Measurements from ENCODE around the gene TNC.
A peak's percentile ranks its signal among the peaks of the same experiment; 100 is the strongest.
"Not testable (repeated sequence)": the region's sequence is repeated elsewhere in the genome, so short reads cannot be mapped to it uniquely, and the experiment has no call there.

TNC gene

GRCh38 chr9:115135821-115136778, 18.1 kb upstream of the TNC start:
- no peak for DNase-seq

DNA sequence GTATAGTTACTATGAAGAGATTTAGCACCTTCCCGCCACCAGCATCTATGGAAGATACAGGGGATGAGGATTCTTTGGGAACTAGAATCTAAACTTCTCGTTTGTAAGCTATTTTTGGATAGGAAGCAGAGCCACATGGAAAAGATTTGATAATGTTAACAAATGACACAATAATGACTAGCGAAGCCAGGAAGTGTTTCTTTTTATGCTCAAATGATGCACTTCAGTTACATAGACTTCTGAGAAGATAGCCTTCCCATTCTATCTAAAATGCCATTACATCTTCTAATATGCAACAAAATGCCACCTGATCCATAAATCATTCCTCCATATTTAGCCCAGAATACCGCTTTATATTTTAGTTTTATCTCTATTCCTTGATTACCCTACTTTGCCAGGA, 17.0 kb upstream of the TNC start:
- no peak for DNase-seq

DNA sequence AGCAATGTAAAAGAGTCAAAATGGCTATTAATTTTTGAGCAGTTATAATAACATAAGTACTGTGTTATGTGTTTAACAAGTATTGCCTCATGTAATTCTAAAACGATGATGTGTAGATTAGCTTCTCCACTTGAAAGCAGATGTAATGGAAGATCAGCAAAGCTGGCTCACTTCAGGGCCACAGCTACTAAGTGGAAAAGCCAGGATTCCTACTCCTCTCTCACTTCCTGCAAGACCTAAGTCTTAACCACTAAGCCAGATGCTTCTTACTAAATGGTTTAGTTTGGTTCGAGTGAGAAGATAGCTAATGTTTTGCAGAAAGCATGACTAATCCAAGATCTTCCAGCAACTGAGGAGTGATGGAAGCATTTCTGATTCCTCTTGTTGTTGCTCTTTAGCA, 15.7 kb upstream of the TNC start:
- DNase-seq = no peak

GRCh38 chr9:115132648-115133047, 14.7 kb upstream of the TNC start:
- DNase-seq = no peak

DNA sequence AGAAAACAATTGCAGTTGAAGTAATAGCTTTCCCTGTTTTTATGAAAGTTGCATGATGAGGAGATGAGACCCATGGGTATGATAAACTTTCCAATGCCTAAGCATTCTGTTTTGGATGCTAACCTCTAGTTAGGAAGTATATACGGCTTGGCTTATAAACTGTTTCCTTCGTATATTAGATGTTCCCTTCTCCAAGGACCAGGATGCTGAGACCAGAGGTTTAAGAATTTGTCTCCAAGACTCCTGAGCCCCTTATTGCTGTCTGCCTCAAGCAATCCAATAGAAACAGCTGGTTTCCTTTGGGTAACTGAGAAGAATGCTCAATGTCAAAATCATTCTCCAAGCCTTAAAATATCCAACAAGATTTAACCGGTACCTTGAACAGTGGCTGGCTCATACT, 12.2 kb upstream of the TNC start:
- DNase-seq = no peak

DNA sequence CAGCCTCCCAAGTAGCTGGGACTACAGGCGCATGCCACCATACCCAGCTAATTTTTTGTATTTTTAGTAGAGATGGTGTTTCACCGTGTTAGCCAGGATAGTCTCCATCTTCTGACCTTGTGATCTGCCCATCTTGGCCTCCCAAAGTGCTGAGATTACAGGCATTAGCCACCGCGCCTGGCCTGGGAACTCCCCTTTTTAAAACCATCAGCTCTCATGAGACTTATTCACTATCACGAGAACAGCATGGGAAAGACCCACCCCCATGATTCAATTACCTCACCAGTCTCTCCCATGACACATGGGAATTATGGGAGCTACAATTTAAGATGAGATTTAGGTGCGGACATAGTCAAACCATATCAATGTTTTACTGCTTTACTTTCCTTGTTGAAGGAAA, 10.8 kb upstream of the TNC start:
- not testable (repeated sequence) for DNase-seq

- no peak for DNase-seq
Observed at GRCh38 chr9:115127191-115127817, 9.3 kb upstream of the TNC start.

- no peak for DNase-seq
Observed at GRCh38 chr9:115126404-115126803, 8.4 kb upstream of the TNC start.

DNA sequence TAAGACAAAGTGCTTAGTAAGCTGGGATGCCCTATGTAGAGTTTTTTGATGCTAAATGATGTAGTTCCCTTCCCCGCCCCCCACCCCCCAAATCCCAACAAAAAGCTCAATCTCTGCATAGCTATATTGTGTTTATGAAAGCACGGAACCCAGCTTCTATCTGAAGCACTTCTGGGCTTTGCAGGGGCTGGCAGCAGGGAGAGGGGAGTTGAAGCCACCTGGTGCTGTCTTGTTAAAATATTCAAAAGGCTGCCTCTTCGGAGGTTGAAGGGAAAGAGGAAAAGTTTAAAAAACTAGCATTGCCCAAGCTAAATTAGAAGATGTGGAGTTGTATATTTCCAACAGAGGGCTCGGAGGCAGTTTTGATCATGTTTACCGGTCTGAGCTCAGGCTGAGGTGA, 5.0 kb upstream of the TNC start:
- DNase-seq = no peak

DNA sequence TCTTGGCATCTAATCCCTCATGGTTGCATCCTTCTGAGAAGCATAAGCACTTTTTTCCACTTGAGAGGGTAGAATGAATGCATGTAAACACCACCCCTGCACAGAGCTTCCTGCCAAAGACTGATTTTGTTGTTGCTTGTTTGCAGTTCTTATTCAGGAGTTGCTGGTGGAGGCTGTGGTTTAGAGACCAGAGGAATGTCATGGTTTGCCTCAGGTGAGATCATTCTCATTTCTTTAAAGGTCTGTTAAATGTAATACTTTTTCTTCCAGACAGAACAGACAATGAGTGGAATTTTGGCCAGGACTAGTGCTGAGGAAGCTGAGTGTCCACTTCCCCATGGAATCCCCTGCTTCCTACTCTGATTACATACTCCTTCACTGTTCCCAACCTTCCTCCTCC, 3.2 kb upstream of the TNC start:
- DNase-seq = no peak

DNA sequence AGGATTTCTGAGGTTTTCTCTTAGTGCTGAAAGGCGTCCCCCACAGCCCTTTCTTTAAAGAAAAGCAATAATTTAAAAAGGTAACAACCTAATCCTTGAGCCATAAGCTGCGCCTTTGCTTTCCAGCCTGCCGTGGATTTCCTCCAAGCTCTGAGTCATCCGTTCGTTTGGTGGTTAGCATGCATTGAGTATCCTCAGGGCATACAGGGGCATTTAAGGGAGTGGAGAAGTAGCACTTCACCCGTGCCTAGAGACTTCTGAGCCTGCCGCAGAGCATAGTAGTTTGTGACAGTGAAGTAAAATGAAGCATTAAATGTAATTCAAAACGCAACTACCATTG, 892 bp upstream of the TNC start:
- DNase-seq = peak in 26 of 58 donors; percentile 1 to 55 (median 19)

GRCh38 chr9:115116421-115117284, 1.3 kb downstream of the TNC start:
- no peak for DNase-seq

GRCh38 chr9:115115924-115116323, 2.0 kb downstream of the TNC start:
- no peak for DNase-seq

DNA sequence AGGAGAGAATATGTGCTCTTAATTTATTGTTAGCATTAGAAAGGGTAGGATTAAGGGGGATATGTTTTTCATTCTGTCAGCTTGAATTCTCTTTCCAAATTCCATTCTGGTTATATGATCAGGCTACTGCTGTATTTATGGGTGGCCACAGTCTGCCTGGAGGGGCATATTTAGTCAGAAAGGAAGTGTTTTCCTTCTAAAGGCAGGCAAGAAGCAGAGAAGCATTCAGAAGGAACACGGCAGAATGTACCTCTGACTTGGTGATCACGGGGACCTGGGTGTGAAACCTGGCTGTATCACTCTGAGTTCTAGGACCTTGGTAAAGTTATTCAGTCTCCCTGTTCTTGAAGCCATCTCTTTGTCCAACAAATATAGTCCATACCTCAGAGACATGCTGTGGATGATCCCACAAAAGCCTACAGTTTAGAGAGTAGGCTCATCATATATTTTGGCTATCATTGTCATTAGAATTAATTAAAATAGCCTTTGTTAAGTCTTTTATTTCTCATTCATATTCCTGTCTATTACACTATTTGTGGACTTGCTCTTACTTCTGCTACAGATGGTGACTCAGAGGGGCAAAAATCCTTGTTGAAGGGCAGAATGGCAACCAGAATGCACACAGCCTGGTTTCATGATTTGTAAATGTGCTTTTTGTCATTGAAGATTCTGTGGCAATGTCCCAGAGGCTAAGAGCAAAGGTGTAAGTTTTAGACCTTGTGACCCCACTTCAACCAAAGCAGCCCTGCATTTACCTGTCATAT, 2.7 kb downstream of the TNC start:
- DNase-seq = no peak

DNA sequence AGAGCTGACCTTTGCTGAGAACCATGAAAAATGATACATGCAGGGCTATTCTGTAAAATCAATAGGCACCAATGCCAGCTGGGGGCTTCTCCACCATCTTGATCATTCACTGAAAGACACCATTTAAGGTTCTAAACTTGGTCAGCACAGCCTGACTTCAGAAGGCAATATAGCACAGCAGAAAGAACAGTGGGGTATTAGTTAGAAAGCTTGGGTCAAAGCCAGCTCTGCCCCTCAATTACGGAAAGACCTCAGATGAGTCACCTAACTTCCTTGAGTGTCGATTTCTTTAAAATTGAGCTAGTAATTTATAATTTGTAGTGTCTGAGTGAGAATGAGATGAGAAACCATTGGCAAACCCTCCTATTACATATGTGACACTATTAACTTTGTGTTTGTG, 3.4 kb downstream of the TNC start:
- no peak for DNase-seq

DNA sequence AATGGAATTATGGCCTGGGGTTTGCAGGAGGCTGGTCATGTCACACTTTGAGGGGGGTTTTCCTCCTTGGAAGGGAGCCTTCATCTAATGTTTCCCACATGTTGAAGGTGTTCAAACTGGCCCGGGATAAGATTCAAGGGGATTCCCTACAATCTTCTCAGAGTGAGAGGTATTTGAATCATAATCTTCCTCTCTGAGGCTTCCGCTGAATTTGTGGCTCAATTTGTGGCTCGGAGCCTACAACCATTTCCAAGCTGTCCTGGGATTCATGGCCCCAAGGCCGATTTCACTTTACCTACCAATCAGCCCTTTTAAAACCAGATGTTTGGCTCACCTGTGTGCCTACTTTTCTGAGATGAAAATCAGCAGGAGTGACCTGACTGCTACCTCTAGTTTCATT, 3.9 kb downstream of the TNC start:
- DNase-seq = no peak

DNA sequence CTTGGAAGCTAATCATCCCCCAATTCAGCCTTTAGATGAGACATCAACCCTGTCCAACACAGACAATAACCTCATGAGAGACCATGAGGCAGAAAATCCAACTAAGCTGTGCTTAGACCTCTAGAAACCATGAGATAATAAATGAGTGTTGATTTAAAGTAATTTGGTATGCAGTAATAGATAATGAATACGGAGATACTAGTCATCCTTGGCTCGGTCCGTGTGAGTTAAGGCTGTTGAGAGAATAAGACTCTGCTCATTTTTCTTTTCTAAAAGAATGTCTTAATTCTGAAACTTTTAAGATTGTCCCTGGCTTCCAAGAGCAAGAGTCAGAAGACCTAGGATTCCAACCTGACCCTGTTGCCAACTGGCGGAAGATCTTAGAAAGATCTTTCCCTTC, 6.1 kb downstream of the TNC start:
- DNase-seq = no peak

DNA sequence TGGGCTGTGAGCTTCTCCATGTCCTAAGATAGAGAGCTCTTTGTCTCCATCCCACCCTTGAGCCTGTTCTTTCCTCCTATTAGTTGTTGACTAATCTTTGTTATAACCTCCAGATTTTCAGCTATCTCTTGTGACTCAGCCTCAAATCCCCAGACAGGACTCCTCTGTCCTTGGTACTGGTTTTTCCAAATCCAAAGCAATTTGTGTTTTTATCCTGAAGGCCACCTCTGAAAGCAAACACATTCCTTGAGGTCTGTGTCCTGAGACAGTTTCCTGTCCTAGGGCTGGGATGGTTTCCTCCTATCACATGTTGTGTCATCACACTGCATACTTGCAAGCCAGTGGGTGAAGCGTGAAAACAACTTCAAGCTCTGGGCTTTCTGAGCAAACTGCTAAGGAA, 8.5 kb downstream of the TNC start:
- DNase-seq = no peak

DNA sequence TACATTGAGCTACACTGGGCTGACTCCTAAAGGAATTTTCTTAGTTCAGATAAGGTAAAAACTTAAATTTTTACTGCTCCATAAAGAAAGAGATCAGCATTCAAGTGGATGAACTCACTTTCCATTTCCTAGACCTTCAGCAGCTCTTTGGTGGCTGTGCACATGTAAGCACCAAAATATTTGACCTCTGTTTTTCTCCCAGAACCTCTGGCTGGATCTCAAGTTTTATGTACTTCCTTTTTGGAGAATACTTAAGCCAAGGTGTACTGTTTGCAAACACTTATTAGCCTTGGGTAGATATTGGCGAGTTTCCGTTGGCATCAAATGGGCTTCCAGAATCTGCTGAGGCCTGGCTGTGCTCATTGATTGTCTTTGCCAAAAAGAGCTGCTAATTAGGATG, 10.3 kb downstream of the TNC start:
- no peak for DNase-seq

- DNase-seq = no peak
Observed at GRCh38 chr9:115106642-115107041, 11.3 kb downstream of the TNC start.

GRCh38 chr9:115106001-115106400, 12.0 kb downstream of the TNC start:
- DNase-seq = no peak
